Activated B cell treated with CpG ODN at 0.5 μM for 24 hours (primary cell): ENCODE measurements around the gene ERMAP. TPM values are rescaled to one million over a fixed set of nuclear protein-coding genes. Genes with fewer than 3 reads are reported as not detected.

Experiments used
- ATAC-seq: fragments of 200-7000 bp; cut with Tn5 transposase; one replicate; pipeline ENCODE4 v1.10.0; 2021; ENCODE audit warnings: low read depth, mild to moderate bottlenecking, moderate library complexity
- CTCF ChIA-PET: fragments of 350-600 bp; sonication (Branson Sonifier 250); formaldehyde crosslinking; loops from one replicate; lab custom pipeline; 2021; ENCODE audit warnings: antibody characterized with exemption; lab: Charles Lee
- POLR2A ChIA-PET: fragments of 350-600 bp; sonication (Branson Sonifier 250); formaldehyde crosslinking; loops from one replicate; lab custom pipeline; 2021; ENCODE audit warnings: antibody characterized with exemption; lab: Charles Lee
- DNase-seq: peaks from one replicate; pipeline ENCODE4 v3.0.0; 2022
- H3K27ac Mint-ChIP-seq: one replicate; pipeline ENCODE4 v1.8.0; 2020; ENCODE audit warnings: mixed read lengths
- H3K27me3 Mint-ChIP-seq: one replicate; pipeline ENCODE4 v1.8.0; 2021; ENCODE audit warnings: mixed read lengths
- H3K36me3 Mint-ChIP-seq: one replicate; pipeline ENCODE4 v1.8.0; 2021; ENCODE audit warnings: low read depth, mixed read lengths
- H3K4me1 Mint-ChIP-seq: one replicate; pipeline ENCODE4 v1.8.0; 2021; ENCODE audit warnings: mixed read lengths
- H3K4me3 Mint-ChIP-seq: one replicate; pipeline ENCODE4 v1.8.0; 2020; ENCODE audit warnings: mild to moderate bottlenecking, mixed read lengths
- H3K9me3 Mint-ChIP-seq: one replicate; pipeline ENCODE4 v1.8.0; 2020; ENCODE audit warnings: mixed read lengths
- intact Hi-C: fragments of 100-400 bp; cut with micrococcal nuclease; formaldehyde crosslinking; loops from one replicate; pipeline ENCODE4 v1.15.1; 2024
- total RNA-seq: library from RNA; stranded (reverse); gene quantifications from 2 replicates; pipeline ENCODE4 v1.2.3, GENCODE V29; 2022
- TF ChIP-seq, protein P1 (sequence below): fragments of 200-600 bp; IDR thresholded peaks from one replicate; pipeline ENCODE4 v1.8.0; 2022; ENCODE audit warnings: antibody characterized with exemption, mild to moderate bottlenecking

Gene ERMAP
- total RNA-seq, 1 donor from 2014 or later = 10.7 TPM

DNA sequence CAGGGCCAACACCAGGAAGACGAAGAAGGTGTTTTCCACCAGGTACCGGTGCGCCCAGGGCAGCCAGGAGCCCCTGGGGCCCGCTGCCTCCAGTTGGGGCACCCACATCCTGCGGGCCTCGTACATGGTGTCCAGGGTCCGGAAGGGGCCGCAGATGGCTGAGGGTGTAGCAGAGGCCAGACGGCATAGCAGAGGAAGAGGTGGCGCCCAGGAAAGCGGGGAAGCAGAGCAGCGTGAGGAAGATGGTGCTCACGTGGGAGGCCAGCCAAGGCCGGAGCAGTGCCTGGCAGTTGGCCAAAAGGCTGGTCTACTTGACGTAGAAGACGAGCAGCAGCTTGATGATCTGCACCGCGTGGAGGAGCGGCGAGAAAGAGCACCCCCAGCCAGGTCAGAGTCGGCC lies 69.9 kb downstream of the ERMAP start:
- DNase-seq (no peak), ATAC-seq (no peak)
- Mint-ChIP-seq H3K27me3 (peaks cover 5% of the 10 kb centered on the region), H3K36me3 (no peaks in the 10 kb centered on the region), H3K4me3 (no peak overlapping the region), H3K9me3 (no peaks in the 10 kb centered on the region), H3K4me1 (no peaks in the 10 kb centered on the region), H3K27ac (no peak overlapping the region)
- CTCF ChIA-PET = no interaction called here
- POLR2A ChIA-PET = no interaction called here
- intact Hi-C loops = no loop called here
- TF ChIP-seq, protein P1, sequence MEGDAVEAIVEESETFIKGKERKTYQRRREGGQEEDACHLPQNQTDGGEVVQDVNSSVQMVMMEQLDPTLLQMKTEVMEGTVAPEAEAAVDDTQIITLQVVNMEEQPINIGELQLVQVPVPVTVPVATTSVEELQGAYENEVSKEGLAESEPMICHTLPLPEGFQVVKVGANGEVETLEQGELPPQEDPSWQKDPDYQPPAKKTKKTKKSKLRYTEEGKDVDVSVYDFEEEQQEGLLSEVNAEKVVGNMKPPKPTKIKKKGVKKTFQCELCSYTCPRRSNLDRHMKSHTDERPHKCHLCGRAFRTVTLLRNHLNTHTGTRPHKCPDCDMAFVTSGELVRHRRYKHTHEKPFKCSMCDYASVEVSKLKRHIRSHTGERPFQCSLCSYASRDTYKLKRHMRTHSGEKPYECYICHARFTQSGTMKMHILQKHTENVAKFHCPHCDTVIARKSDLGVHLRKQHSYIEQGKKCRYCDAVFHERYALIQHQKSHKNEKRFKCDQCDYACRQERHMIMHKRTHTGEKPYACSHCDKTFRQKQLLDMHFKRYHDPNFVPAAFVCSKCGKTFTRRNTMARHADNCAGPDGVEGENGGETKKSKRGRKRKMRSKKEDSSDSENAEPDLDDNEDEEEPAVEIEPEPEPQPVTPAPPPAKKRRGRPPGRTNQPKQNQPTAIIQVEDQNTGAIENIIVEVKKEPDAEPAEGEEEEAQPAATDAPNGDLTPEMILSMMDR = no peak

DNA sequence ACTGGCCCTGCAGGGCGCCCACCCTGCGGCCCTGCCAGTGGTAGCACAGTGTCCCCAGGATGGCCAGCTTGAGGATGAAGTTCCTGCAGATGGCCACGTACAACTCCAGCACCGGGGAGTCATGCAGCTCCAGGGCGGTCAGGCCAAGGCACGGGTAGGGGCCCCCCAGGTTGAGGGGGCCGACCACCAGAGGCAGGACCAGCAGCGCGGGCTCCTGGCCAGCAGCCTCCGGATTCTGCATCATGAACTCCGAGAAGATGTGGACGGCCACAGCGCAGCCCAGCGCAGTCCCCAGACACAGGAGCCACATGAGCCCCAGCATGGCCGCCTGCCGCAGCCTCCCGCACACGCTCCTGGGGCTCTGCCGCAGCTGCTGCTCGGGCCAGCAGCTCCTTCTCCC lies 70.4 kb downstream of the ERMAP start:
- DNase-seq (no peak), ATAC-seq (no peak)
- ChIA-PET POLR2A (no interaction called here), CTCF (no interaction called here)
- Mint-ChIP-seq H3K9me3 (no peaks in the 10 kb centered on the region), H3K27ac (no peak overlapping the region), H3K4me3 (no peak overlapping the region), H3K4me1 (no peaks in the 10 kb centered on the region), H3K27me3 (peaks cover 5% of the 10 kb centered on the region), H3K36me3 (no peaks in the 10 kb centered on the region)
- TF ChIP-seq, protein P1 = no peak
- intact Hi-C loops = no loop called here

DNA sequence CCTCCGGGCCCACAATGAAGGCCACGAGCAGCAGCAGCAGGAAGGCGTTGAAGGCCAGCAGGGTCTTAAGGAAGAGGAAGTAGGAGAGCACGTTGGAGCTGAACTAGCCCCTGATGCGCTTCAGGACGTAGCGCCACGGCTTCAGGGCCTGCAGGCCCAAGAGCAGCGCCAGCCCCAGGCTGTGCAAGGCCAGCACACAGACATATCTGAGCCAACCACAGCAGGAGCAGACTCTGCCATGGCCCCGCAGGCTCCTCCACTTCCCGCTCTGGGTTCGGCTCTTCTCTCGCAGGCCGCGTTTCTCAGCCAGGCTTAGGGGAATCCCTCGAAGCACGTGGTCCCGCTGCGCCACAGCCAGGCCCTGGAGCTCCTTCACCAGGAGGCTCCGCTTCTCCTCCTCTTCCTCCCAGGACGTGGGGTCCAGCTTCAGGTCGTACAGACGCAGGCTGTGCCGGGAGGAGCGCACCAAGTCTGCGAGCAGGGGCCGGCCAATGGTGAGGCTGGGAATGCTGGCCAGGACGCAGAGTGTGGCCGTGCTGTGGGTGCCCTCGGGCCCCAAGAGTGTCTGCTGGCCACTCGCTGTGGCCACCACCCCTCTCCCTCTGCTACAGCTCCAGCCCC lies 71.2 kb downstream of the ERMAP start:
- POLR2A ChIA-PET = no interaction called here
- no peak overlapping the region for H3K4me3 Mint-ChIP-seq
- ATAC-seq (no peak), DNase-seq (no peak)
- CTCF ChIA-PET = no interaction called here
- peaks cover 5% of the 10 kb centered on the region for H3K27me3 Mint-ChIP-seq
- no peaks in the 10 kb centered on the region for H3K36me3 Mint-ChIP-seq
- no peak overlapping the region for H3K27ac Mint-ChIP-seq
- H3K9me3 Mint-ChIP-seq = no peaks in the 10 kb centered on the region
- TF ChIP-seq, protein P1 = no peak
- H3K4me1 Mint-ChIP-seq = no peaks in the 10 kb centered on the region
- intact Hi-C loops = no loop called here

DNA sequence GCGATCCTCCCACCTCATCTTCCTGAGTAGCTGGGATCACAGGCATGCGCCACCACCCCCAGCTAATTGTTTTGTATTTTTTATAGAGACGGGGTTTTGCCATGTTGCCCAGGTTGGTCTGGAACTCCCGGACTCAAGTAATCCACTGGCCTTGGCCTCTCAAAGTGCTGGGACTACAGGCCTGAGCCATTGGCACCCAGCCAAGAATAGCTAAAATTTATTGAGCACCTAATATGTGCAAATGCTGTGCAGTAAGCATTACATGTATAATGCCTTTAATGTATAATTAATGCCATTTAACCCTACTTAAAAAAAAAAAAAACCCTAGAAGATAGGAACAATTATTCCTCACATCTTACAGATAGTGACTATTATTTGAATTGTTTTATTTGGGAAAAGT lies 72.3 kb downstream of the ERMAP start:
- Mint-ChIP-seq H3K9me3 (no peaks in the 10 kb centered on the region), H3K36me3 (no peaks in the 10 kb centered on the region), H3K4me1 (no peaks in the 10 kb centered on the region), H3K27me3 (peaks cover 4% of the 10 kb centered on the region), H3K27ac (no peak overlapping the region), H3K4me3 (no peak overlapping the region)
- POLR2A ChIA-PET = no interaction called here
- ATAC-seq = no peak
- intact Hi-C loops = no loop called here
- no peak for DNase-seq
- CTCF ChIA-PET = no interaction called here
- TF ChIP-seq, protein P1 = no peak

DNA sequence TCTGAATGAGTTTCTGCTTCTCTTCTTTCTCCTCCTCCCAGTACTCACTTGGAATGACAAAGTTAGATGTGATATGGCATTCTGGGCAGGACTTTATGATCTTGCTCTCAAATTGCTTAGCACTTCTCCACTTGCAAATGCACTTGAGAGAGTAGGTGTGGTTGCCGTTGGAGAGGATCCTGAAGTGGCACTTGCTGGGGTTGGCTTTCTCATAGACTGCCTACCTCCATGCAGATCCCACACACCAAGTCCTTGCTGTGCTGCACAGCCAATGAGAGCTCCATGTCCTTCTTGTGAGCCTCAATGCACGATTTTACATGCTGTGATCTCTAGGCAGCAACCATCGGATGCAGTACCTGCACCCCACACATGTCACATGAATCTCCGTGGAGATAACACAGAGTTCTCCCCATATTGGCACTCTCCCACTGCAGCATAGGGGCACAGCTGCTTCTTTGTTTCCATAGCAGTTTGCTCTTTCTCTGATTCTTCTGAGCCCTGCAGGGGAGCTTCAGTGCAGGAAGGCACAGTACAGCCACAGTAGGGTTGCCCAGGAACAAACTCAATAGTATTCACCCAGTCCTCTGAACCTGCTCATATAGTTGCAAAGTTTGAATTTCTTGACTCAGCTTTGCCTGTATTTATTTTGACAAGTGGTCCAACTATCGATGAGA lies 74.7 kb downstream of the ERMAP start:
- Mint-ChIP-seq H3K4me1 (no peaks in the 10 kb centered on the region), H3K4me3 (no peak overlapping the region), H3K36me3 (no peaks in the 10 kb centered on the region), H3K27me3 (peaks cover 6% of the 10 kb centered on the region), H3K27ac (no peak overlapping the region), H3K9me3 (no peaks in the 10 kb centered on the region)
- intact Hi-C loops = no loop called here
- DNase-seq (no peak), ATAC-seq (no peak)
- CTCF ChIA-PET = interaction anchor here (0.6 kb wide), 1 partner anchor 588 kb away, joined by 4 read pairs; no protein-coding TSS in a partner anchor
- TF ChIP-seq, protein P1 = no peak
- POLR2A ChIA-PET = no interaction called here

Other genes starting within 250 kb of the ERMAP start
- gene PPIH, start 158.7 kb upstream of the ERMAP start, total RNA-seq = 64.1 and 65.1 TPM in 2 replicates
- 609 and 693 TPM in 2 replicates for gene YBX1, start 134.7 kb upstream of the ERMAP start, total RNA-seq
- not detected in 2 replicates for gene CLDN19, start 76.9 kb upstream of the ERMAP start, total RNA-seq
- 27.1 and 30.4 TPM in 2 replicates for gene P3H1, start 50.1 kb upstream of the ERMAP start, total RNA-seq
- gene C1orf50, start 49.9 kb upstream of the ERMAP start, total RNA-seq = 10.6 and 13.1 TPM in 2 replicates
- gene TMEM269, start 32.1 kb upstream of the ERMAP start, total RNA-seq = 0.20 and 0.31 TPM in 2 replicates
- 21.5 and 22.4 TPM in 2 replicates for gene SVBP, start 275 bp downstream of the ERMAP start, total RNA-seq
- gene ZNF691, start 29.5 kb downstream of the ERMAP start, total RNA-seq = 13.1 and 16.1 TPM in 2 replicates
- 105 and 117 TPM in 2 replicates for gene SLC2A1, start 141.7 kb downstream of the ERMAP start, total RNA-seq